Adrenal gland (tissue), 12 donors: ENCODE data around the gene LYSMD2. TPM values are rescaled to one million over a fixed set of nuclear protein-coding genes. Genes with fewer than 3 reads are reported as not detected.
A peak's percentile ranks its signal among the peaks of the same experiment; 100 is the strongest.

Experiments used
- DNase-seq, 7 donors: peaks; one replicate each; pipeline ENCODE4 v3.0.0-alpha.2; 2019 to 2020
- H3K27ac ChIP-seq, 5 donors: fragments of 200-600 bp; sonication (generic) in 4 of 5; 1 replicate in 3 of 5; 2 replicates in 2 of 5; pipeline versions ENCODE4 v1.5.1 to v1.8.0; 2016 to 2020; ENCODE audit warnings: mild to moderate bottlenecking in 1 of 5
- H3K27me3 ChIP-seq: fragments of 200-600 bp; 2 replicates; pipeline ENCODE4 v1.8.0; 2021
- H3K36me3 ChIP-seq, 2 donors: fragments of 200-600 bp; replicated peaks in 1 of 2; 1 replicate in 1 of 2; 2 replicates in 1 of 2; pipeline versions ENCODE4 v1.5.1 to v1.8.0; 2018 to 2022
- H3K4me1 ChIP-seq, 2 donors: fragments of 200-600 bp; replicated peaks in 1 of 2; 1 replicate in 1 of 2; 2 replicates in 1 of 2; pipeline versions ENCODE4 v1.5.1 to v1.8.0; 2018 to 2021
- H3K4me3 ChIP-seq, 4 donors: fragments of 200-600 bp; sonication (generic) in 3 of 4; one replicate each; pipeline ENCODE4 v1.5.1; 2016 to 2018
- H3K9me3 ChIP-seq, 3 donors: fragments of 200-600 bp; sonication (generic) in 1 of 3; replicated peaks in 1 of 3; 1 replicate in 2 of 3; 2 replicates in 1 of 3; pipeline versions ENCODE4 v1.5.1 to v1.8.0; 2016 to 2021
- CTCF ChIP-seq, 6 experiments: fragments of 450-650 bp in 4 of 6; fragments of 200-600 bp in 2 of 6; sonication (generic) in 1 of 6; IDR thresholded peaks; 1 replicate in 5 of 6; 2 replicates in 1 of 6; pipeline versions ENCODE4 v1.5.1 to v1.8.0; 2016 to 2021; ENCODE audit warnings: antibody characterized with exemption in 6 of 6, mild to moderate bottlenecking in 2 of 6, moderate library complexity in 1 of 6
- POLR2A ChIP-seq, 2 donors: fragments of 450-650 bp; IDR thresholded peaks; one replicate each; pipeline ENCODE4 v1.6.1; 2017; ENCODE audit warnings: antibody characterized with exemption in 2 of 2, mild to moderate bottlenecking in 2 of 2, moderate library complexity in 1 of 2
- WGBS, 4 donors: extraction: QIAGEN DNeasy Blood & Tissue Kit in 2 of 4; methylation state at CpG; one replicate each; pipeline versions ENCODE4 v1.1.5 to v1.1.7; 2013 to 2017; 5-methylcytosine and 5-hydroxymethylcytosine counted together
- intact Hi-C, 2 donors: fragments of 100-400 bp; cut with DNase I; formaldehyde crosslinking; loops; one replicate each; pipeline versions ENCODE4 v1.14.1 to v1.15.0; 2022 to 2023
- polyA plus RNA-seq, 3 donors: library from polyadenylated mRNA; stranded (reverse); fragments of 200-250 nt in 2 of 3; fragments of 350-450 nt in 1 of 3; fragmentation: Illumina TruSeq in 1 of 3; extraction: RNeasy Lipid Tissue Mini Kit (QIAGEN cat#74804) in 1 of 3; gene quantifications; one replicate each; pipeline ENCODE4 v1.2.3, GENCODE V29; 2013 to 2014
- total RNA-seq, 9 donors: library from RNA; depleted of rRNA in 4 of 9; stranded (reverse); fragments of >200 nt in 4 of 9; fragments of 120-200 nt in 1 of 9; fragmentation: NEBNext Ultra II Directional in 1 of 9; extraction: Animal tissue kit (Norgen Biotek cat#: 25700) in 1 of 9; gene quantifications; one replicate each; pipeline versions ENCODE4 v1.1.0 to v1.2.4, GENCODE V29; 2013 to 2023
- donor health status: healthy with polysubstance abuse.
- donor health status: Bipolar disorder and iron deficiency.
- donor health status: DM: yes; HTN: yes; CAD: no.
- donor health status: DM: no; HTN: no; CAD: no.
- donor health status: DM: no; HTN: no; CAD: no.
- donor health status: DM: yes; HTN: yes; CAD: no.

Gene LYSMD2
- total and polyA plus RNA-seq, 12 donors: 11.3 to 56.3 (median 20.5) TPM

- DNase-seq: no peak
- intact Hi-C loops: no loop called here
- 51 to 61% (median 59%) methylated on average over 3 of the region's 3 CpGs for WGBS, 4 donors
- Histone ChIP-seq H3K36me3 (no peaks in the 10 kb centered on the region), H3K27me3 (no peaks in the 10 kb centered on the region), H3K4me1 (no peaks in the 10 kb centered on the region), H3K4me3 (no peak overlapping the region), H3K9me3 (no peaks in the 10 kb centered on the region), H3K27ac (no peak overlapping the region)
- TF ChIP-seq POLR2A (IDR thresholded peaks at IDR 0.05) (no peak), CTCF (IDR thresholded peaks at IDR 0.05) (no peak)
These were observed 45.3 kb downstream of the LYSMD2 start for GRCh38 chr15:51692154-51692553.

GRCh38 chr15:51688863-51689262 lies 48.6 kb downstream of the LYSMD2 start:
- Histone ChIP-seq H3K27me3 (no peaks in the 10 kb centered on the region), H3K9me3 (no peaks in the 10 kb centered on the region), H3K36me3 (no peaks in the 10 kb centered on the region), H3K4me3 (no peak overlapping the region), H3K4me1 (no peaks in the 10 kb centered on the region), H3K27ac (no peak overlapping the region)
- intact Hi-C loops: no loop called here
- DNase-seq: no peak
- TF ChIP-seq POLR2A (IDR thresholded peaks at IDR 0.05): no peak
- peak in 2 of 6 experiments; percentile 18 to 24 for TF ChIP-seq CTCF (IDR thresholded peaks at IDR 0.05)
- 70 to 94% (median 77%) methylated on average over 2 of the region's 2 CpGs for WGBS, 4 donors

- Histone ChIP-seq H3K4me3 (no peak overlapping the region), H3K36me3 (no peaks in the 10 kb centered on the region), H3K4me1 (no peaks in the 10 kb centered on the region), H3K27ac (no peak overlapping the region), H3K27me3 (peaks cover 2% of the 10 kb centered on the region), H3K9me3 (peaks cover 0 to 5% (median 0%) of the 10 kb centered on the region in 3 donors)
- WGBS, 4 donors: 0 to 86% (median 22%) methylated on average over 1 of the region's 1 CpG
- intact Hi-C loops: no loop called here
- no peak for DNase-seq
- TF ChIP-seq CTCF (IDR thresholded peaks at IDR 0.05) (no peak), POLR2A (IDR thresholded peaks at IDR 0.05) (no peak)
These were observed 49.9 kb downstream of the LYSMD2 start for GRCh38 chr15:51687565-51687964.

GRCh38 chr15:51681303-51681963 lies 56.0 kb downstream of the LYSMD2 start, which contains the start of gene SCG3:
Gene SCG3, plus strand, starts transcription at chr15:51681503. Its CDS starts 253 bp downstream, at chr15:51681756.
- Histone ChIP-seq H3K27me3 (peaks cover 12% of the 10 kb centered on the region), H3K4me3 (no peak within 1 kb of the TSS), H3K9me3 (peaks cover 0 to 5% (median 0%) of the 10 kb centered on the region in 3 donors), H3K27ac (no peak within 1 kb of the TSS), H3K4me1 (peaks cover 0 to 7% of the 10 kb centered on the region in 2 donors), H3K36me3 (no peaks in the 10 kb centered on the region)
- 2 to 3% (median 3%) methylated on average over 25 to 38 of the region's 38 CpGs for WGBS, 4 donors
- intact Hi-C loops: no loop called here
- peak; percentile 73 to 90 (median 80) for DNase-seq
- no peak for TF ChIP-seq POLR2A (IDR thresholded peaks at IDR 0.05)
- TF ChIP-seq CTCF (IDR thresholded peaks at IDR 0.05): no peak
